HepG2 (cell line): ENCODE data around the gene NR2F6. TPM values are rescaled to one million over a fixed set of nuclear protein-coding genes. Genes with fewer than 3 reads are reported as not detected.

Source experiments
- JARID2 ChIP-seq: sonication (generic); formaldehyde crosslinking; IDR thresholded peaks from 2 replicates; pipeline ENCODE4 v1.8.1; 2023; ENCODE audit warnings: missing genetic modification reagents, inconsistent platforms; ENCODE audit not compliant: insufficient replicate concordance
- KDM2A ChIP-seq: sonication (generic); formaldehyde crosslinking; IDR thresholded peaks from 2 replicates; pipeline ENCODE4 v1.4.0; 2020; ENCODE audit warnings: low read depth, missing genetic modification reagents, borderline replicate concordance
- KLF9 ChIP-seq: IDR thresholded peaks from 2 replicates; pipeline ENCODE4 v1.6.1; 2016; ENCODE audit warnings: low read depth
- MIXL1 ChIP-seq: IDR thresholded peaks from 2 replicates; pipeline ENCODE4 v1.6.1; 2016
- NFIC ChIP-seq: IDR thresholded peaks from 2 replicates; pipeline ENCODE4 v1.6.1; 2012; ENCODE audit warnings: mild to moderate bottlenecking, low read length, inconsistent platforms
- SALL2 ChIP-seq: sonication (generic); formaldehyde crosslinking; IDR thresholded peaks from 2 replicates; pipeline ENCODE4 v1.8.1; 2023; ENCODE audit warnings: mild to moderate bottlenecking, missing genetic modification reagents, inconsistent platforms
- SNAI1 ChIP-seq: sonication (generic); formaldehyde crosslinking; IDR thresholded peaks from 2 replicates; pipeline ENCODE4 v1.5.0; 2020; ENCODE audit warnings: mild to moderate bottlenecking, missing genetic modification reagents, borderline replicate concordance
- SP5 ChIP-seq: IDR thresholded peaks from 2 replicates; pipeline ENCODE4 v1.6.1; 2016; ENCODE audit warnings: low read depth, borderline replicate concordance
- TBL1XR1 ChIP-seq: fragments of 150-350 bp; IDR thresholded peaks from 2 replicates; pipeline ENCODE4 v1.6.1; 2014; ENCODE audit warnings: borderline replicate concordance, low read length; ENCODE audit not compliant: partially characterized antibody
- ZNF205 ChIP-seq: IDR thresholded peaks from 2 replicates; pipeline ENCODE4 v1.6.1; 2018; ENCODE audit warnings: missing biosample characterization, missing genetic modification reagents
- ZNF256 ChIP-seq: sonication (generic); formaldehyde crosslinking; conservative IDR thresholded peaks from 2 replicates; pipeline ENCODE4 v1.4.0; 2020; ENCODE audit warnings: missing genetic modification reagents
- ZNF790 ChIP-seq: sonication (generic); formaldehyde crosslinking; IDR thresholded peaks from 2 replicates; pipeline ENCODE4 v1.8.0; 2022; ENCODE audit warnings: missing genetic modification reagents, mild to moderate bottlenecking, borderline replicate concordance
- ZSCAN12 ChIP-seq: sonication (generic); formaldehyde crosslinking; IDR thresholded peaks from 2 replicates; pipeline ENCODE4 v1.9.0; 2021; ENCODE audit warnings: mild to moderate bottlenecking, missing genetic modification reagents
- polyA plus RNA-seq, 8 experiments: library from polyadenylated mRNA; depleted of rRNA in 3 of 8; stranded (reverse) in 7 of 8; unstranded in 1 of 8; fragments of >200 nt; fragmentation: Illumina TruSeq in 4 of 8; extraction: Trizol in 4 of 8; gene quantifications; 2 replicates each; pipeline versions ENCODE4 v1.2.1 to v1.2.3, GENCODE V29; 2011 to 2016; ENCODE audit warnings: low read depth in 4 of 8, missing spikeins in 1 of 8, mixed read lengths in 1 of 8; ENCODE audit not compliant: insufficient read depth in 1 of 8
- total RNA-seq, 5 experiments: library from RNA; depleted of rRNA; stranded (reverse); fragments of >200 nt; fragmentation: Illumina TruSeq; extraction: Trizol; gene quantifications; 2 replicates each; pipeline ENCODE4 v1.2.3, GENCODE V29; 2016; ENCODE audit warnings: low read depth in 1 of 5
- TF ChIP-seq, protein P1 (sequence below): sonication (generic); formaldehyde crosslinking; IDR thresholded peaks from 2 replicates; pipeline ENCODE4 v1.5.1; 2020; ENCODE audit warnings: mild to moderate bottlenecking, missing genetic modification reagents, borderline replicate concordance
- TF ChIP-seq, protein P2 (sequence below): sonication (generic); formaldehyde crosslinking; IDR thresholded peaks from 2 replicates; pipeline ENCODE4 v1.8.0; 2022; ENCODE audit warnings: mild to moderate bottlenecking, missing genetic modification reagents
- TF ChIP-seq, protein P3 (sequence below): IDR thresholded peaks from 2 replicates; pipeline ENCODE4 v1.6.1; 2012; ENCODE audit warnings: low read length, improper control_type of control experiment
- TF ChIP-seq, protein P4 (sequence below): IDR thresholded peaks from 2 replicates; pipeline ENCODE4 v1.6.1; 2016; ENCODE audit warnings: missing compliant biosample characterization, missing genetic modification reagents, borderline replicate concordance
- TF ChIP-seq, protein P5 (sequence below): sonication (generic); formaldehyde crosslinking; IDR thresholded peaks from 2 replicates; pipeline ENCODE4; 2020; ENCODE audit warnings: missing genetic modification reagents, mild to moderate bottlenecking, borderline replicate concordance

Gene NR2F6
- total and polyA plus RNA-seq, 2 of the 13 experiments (the other 11 are each of a cell fraction or from before 2014, with no cell fraction given): 30.9 to 72.4 TPM

DNA sequence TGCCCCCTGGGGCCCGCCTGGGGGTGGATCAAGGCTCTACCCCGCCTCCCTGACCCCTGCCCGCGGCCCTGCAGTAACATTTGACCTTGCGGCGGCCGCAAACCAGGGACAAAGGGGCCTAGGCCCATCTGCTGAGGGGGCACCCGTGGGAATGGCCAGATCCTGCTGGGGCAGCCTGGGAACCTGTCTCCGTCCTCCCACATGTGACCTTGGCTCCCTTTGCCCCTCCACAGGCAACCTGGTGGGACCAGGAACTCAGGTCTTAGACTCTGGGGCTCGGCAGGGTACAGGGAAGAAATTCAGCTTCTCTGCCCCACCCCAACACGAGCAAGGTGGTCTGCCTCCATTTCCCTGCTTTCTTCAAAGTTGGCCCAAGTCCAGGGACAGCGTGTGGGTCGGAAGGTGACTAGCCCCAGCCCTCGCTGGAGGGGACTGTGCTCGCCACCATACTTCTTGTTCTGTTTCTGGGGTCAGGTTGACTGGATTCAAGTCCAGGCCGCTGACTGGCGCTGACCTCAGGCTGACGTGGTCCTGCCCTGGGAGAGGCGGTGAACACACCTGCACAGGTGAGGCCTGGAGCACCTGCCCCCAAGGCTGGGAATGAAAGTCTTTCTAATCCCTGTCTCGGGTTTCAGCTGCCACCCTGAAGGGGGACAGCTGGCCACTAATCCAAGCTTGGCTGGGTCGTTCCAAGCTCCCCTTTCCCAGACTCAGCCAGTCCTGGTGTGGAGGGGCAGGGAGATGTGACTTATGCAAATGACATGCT is 2.5 kb upstream of the NR2F6 start (continued):
- TF ChIP-seq, protein P1, sequence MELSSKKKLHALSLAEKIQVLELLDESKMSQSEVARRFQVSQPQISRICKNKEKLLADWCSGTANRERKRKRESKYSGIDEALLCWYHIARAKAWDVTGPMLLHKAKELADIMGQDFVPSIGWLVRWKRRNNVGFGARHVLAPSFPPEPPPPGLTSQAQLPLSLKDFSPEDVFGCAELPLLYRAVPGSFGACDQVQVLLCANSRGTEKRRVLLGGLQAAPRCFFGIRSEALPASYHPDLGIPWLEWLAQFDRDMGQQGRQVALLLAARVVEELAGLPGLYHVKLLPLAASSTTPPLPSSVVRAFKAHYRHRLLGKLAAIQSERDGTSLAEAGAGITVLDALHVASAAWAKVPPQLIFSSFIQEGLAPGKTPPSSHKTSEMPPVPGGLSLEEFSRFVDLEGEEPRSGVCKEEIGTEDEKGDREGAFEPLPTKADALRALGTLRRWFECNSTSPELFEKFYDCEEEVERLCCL (CRISPR knock-in tag): no peak
- TF ChIP-seq KLF9 (CRISPR knock-in tag) (no peak), ZSCAN12 (CRISPR knock-in tag) (no peak), SNAI1 (CRISPR knock-in tag) (peak; percentile 59; the same call in 1 of the 2 replicates), MIXL1 (CRISPR knock-in tag) (peak; percentile 56; the same call in 1 of the 2 replicates), SP5 (CRISPR knock-in tag) (peak; percentile 100), ZNF790 (CRISPR knock-in tag) (no peak), JARID2 (no peak), ZNF205 (peak; percentile 53; the same call in 1 of the 2 replicates), ZNF256 (no peak), SALL2 (CRISPR knock-in tag) (peak; percentile 57), KDM2A (CRISPR knock-in tag) (peak; percentile 78), TBL1XR1 (peak; percentile 94), NFIC (peak; percentile 66; the same call in 1 of the 2 replicates)
- TF ChIP-seq, protein P2, sequence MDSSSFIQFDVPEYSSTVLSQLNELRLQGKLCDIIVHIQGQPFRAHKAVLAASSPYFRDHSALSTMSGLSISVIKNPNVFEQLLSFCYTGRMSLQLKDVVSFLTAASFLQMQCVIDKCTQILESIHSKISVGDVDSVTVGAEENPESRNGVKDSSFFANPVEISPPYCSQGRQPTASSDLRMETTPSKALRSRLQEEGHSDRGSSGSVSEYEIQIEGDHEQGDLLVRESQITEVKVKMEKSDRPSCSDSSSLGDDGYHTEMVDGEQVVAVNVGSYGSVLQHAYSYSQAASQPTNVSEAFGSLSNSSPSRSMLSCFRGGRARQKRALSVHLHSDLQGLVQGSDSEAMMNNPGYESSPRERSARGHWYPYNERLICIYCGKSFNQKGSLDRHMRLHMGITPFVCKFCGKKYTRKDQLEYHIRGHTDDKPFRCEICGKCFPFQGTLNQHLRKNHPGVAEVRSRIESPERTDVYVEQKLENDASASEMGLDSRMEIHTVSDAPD (CRISPR knock-in tag): 0 out of 2 replicates have a peak, but pooled peaks have one; percentile 39
- TF ChIP-seq, protein P3, sequence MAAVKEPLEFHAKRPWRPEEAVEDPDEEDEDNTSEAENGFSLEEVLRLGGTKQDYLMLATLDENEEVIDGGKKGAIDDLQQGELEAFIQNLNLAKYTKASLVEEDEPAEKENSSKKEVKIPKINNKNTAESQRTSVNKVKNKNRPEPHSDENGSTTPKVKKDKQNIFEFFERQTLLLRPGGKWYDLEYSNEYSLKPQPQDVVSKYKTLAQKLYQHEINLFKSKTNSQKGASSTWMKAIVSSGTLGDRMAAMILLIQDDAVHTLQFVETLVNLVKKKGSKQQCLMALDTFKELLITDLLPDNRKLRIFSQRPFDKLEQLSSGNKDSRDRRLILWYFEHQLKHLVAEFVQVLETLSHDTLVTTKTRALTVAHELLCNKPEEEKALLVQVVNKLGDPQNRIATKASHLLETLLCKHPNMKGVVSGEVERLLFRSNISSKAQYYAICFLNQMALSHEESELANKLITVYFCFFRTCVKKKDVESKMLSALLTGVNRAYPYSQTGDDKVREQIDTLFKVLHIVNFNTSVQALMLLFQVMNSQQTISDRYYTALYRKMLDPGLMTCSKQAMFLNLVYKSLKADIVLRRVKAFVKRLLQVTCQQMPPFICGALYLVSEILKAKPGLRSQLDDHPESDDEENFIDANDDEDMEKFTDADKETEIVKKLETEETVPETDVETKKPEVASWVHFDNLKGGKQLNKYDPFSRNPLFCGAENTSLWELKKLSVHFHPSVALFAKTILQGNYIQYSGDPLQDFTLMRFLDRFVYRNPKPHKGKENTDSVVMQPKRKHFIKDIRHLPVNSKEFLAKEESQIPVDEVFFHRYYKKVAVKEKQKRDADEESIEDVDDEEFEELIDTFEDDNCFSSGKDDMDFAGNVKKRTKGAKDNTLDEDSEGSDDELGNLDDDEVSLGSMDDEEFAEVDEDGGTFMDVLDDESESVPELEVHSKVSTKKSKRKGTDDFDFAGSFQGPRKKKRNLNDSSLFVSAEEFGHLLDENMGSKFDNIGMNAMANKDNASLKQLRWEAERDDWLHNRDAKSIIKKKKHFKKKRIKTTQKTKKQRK: no peak
- TF ChIP-seq, protein P4, sequence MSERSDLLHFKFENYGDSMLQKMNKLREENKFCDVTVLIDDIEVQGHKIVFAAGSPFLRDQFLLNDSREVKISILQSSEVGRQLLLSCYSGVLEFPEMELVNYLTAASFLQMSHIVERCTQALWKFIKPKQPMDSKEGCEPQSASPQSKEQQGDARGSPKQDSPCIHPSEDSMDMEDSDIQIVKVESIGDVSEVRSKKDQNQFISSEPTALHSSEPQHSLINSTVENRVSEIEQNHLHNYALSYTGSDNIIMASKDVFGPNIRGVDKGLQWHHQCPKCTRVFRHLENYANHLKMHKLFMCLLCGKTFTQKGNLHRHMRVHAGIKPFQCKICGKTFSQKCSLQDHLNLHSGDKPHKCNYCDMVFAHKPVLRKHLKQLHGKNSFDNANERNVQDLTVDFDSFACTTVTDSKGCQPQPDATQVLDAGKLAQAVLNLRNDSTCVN (CRISPR knock-in tag): no peak
- TF ChIP-seq, protein P5, sequence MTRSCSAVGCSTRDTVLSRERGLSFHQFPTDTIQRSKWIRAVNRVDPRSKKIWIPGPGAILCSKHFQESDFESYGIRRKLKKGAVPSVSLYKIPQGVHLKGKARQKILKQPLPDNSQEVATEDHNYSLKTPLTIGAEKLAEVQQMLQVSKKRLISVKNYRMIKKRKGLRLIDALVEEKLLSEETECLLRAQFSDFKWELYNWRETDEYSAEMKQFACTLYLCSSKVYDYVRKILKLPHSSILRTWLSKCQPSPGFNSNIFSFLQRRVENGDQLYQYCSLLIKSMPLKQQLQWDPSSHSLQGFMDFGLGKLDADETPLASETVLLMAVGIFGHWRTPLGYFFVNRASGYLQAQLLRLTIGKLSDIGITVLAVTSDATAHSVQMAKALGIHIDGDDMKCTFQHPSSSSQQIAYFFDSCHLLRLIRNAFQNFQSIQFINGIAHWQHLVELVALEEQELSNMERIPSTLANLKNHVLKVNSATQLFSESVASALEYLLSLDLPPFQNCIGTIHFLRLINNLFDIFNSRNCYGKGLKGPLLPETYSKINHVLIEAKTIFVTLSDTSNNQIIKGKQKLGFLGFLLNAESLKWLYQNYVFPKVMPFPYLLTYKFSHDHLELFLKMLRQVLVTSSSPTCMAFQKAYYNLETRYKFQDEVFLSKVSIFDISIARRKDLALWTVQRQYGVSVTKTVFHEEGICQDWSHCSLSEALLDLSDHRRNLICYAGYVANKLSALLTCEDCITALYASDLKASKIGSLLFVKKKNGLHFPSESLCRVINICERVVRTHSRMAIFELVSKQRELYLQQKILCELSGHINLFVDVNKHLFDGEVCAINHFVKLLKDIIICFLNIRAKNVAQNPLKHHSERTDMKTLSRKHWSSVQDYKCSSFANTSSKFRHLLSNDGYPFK (CRISPR knock-in tag): peak; percentile 71
